Vein endothelial cell (primary cell): ENCODE results near the gene TEDC1. TPM values are rescaled to one million over a fixed set of nuclear protein-coding genes. Genes with fewer than 3 reads are reported as not detected.

ENCODE experiments used
- total RNA-seq: library from RNA; depleted of rRNA; stranded (reverse); fragments of >200 nt; gene quantifications from 2 replicates; pipeline ENCODE4 v1.2.3, GENCODE V29; 2012

TEDC1 gene
- total RNA-seq = 11.1 and 15.9 TPM in 2 replicates

GRCh38 chr14:105490572-105491365 lies at the start of gene TEDC1:
Gene TEDC1 (plus strand): TSS chr14:105491246. CDS start chr14:105491376, 130 bp downstream.

GRCh38 chr14:105474483-105475268 lies 16.4 kb upstream of the TEDC1 start, which contains the start of gene CRIP2:
Gene CRIP2 (plus strand): TSS chr14:105474821. CDS start chr14:105474863, 42 bp downstream.

GRCh38 chr14:105486163-105486973 lies 4.7 kb upstream of the TEDC1 start, which contains the start of gene CRIP1:
Gene CRIP1 (plus strand): TSS chr14:105486886. CDS start chr14:105487260, 374 bp downstream.

GRCh38 chr14:105525861-105526775 lies 35.1 kb downstream of the TEDC1 start, which contains the start of gene TMEM121:
Gene TMEM121 (plus strand): TSS chr14:105526583. CDS start chr14:105528835, 2,252 bp downstream.

Other genes with a start within 250 kb of the TEDC1 start
- 58.2 and 58.8 TPM in 2 replicates for gene BTBD6, start 242.7 kb upstream of the TEDC1 start, total RNA-seq
- gene BRF1, start 190.2 kb upstream of the TEDC1 start, total RNA-seq = 49.3 and 56.0 TPM in 2 replicates
- 69.9 and 99.9 TPM in 2 replicates for gene PACS2, start 176.5 kb upstream of the TEDC1 start, total RNA-seq
- 0.10 TPM in 1 of 2 replicates, not detected in the other for gene TEX22, start 92.7 kb upstream of the TEDC1 start, total RNA-seq
- 78.7 and 121 TPM in 2 replicates for gene MTA1, start 71.4 kb upstream of the TEDC1 start, total RNA-seq
- gene CRIP2, start 16.4 kb upstream of the TEDC1 start, total RNA-seq = 236 and 296 TPM in 2 replicates
- gene CRIP1, start 4.4 kb upstream of the TEDC1 start, total RNA-seq = 1.1 and 2.0 TPM in 2 replicates
- 5.6 and 6.2 TPM in 2 replicates for gene TMEM121, start 35.3 kb downstream of the TEDC1 start, total RNA-seq